HepG2 (cell line): ENCODE data around the gene SESN2. TPM values are rescaled to one million over a fixed set of nuclear protein-coding genes. Genes with fewer than 3 reads are reported as not detected.
A peak's percentile ranks its signal among the peaks of the same experiment; 100 is the strongest.

ENCODE experiments used
- ATAC-seq: fragments of 200-7000 bp; cut with Tn5 transposase; 3 replicates; pipeline ENCODE4 v1.9.1; 2020; ENCODE audit warnings: mild to moderate bottlenecking, moderate library complexity
- BruUV-seq: library from RNA; stranded (reverse); fragments of 400-500 nt; replicated peaks from 2 replicates; lab custom pipeline; 2021; lab: Mats Ljungman, UMichigan
- CTCF ChIA-PET: fragments of 300-600 bp; formaldehyde crosslinking; extraction: SDS; loops from one replicate; lab custom pipeline; 2021; ENCODE audit warnings: low total read pairs, inconsistent platforms, low intra/inter-chr PET ratio; lab: Yijun Ruan, JAX
- POLR2A ChIA-PET: fragments of 350-600 bp; sonication (Branson Sonifier 250); formaldehyde crosslinking; loops from one replicate; lab custom pipeline; 2020; ENCODE audit warnings: antibody characterized with exemption, inconsistent platforms; lab: Yijun Ruan, JAX
- DNase-seq: peaks from one replicate; pipeline ENCODE4 v3.0.0-alpha.2; 2015; ENCODE audit warnings: low spot score
- FAIRE-seq: peaks from 3 replicates; lab custom pipeline; 2011; peaks lifted over from hg19 to GRCh38; lab: Jason Lieb, UNC
- H2AFZ ChIP-seq: one replicate; pipeline ENCODE4 v1.6.1; 2011; ENCODE audit warnings: low read length, inconsistent platforms
- H3K27ac ChIP-seq: fragments of 300-600 bp; 3 replicates; pipeline ENCODE4 v1.8.0; 2011; ENCODE audit warnings: mixed run types, mild to moderate bottlenecking, mixed read lengths, low read length, inconsistent platforms; ENCODE audit not compliant: insufficient read depth; ENCODE audit errors: extremely low read length
- H3K27me3 ChIP-seq, 2 experiments: fragments of 200-600 bp in 1 of 2; 2 replicates in 1 of 2; 3 replicates in 1 of 2; pipeline versions ENCODE4 v1.6.0 to v1.8.0; 2011; ENCODE audit warnings: low read length in 2 of 2, mild to moderate bottlenecking in 2 of 2, moderate library complexity in 2 of 2, inconsistent platforms in 1 of 2; ENCODE audit not compliant: insufficient read depth in 2 of 2, control insufficient read depth in 1 of 2
- H3K36me3 ChIP-seq, 2 experiments: fragments of 200-600 bp in 1 of 2; replicated peaks in 1 of 2; 2 replicates in 1 of 2; 3 replicates in 1 of 2; pipeline versions ENCODE4 v1.5.1 to v1.8.0; 2011; ENCODE audit warnings: low read length in 2 of 2, inconsistent platforms in 1 of 2; ENCODE audit not compliant: insufficient read depth in 2 of 2, control insufficient read depth in 1 of 2
- H3K4me1 ChIP-seq: 2 replicates; pipeline ENCODE4 v1.5.1; 2012; ENCODE audit warnings: low read length, inconsistent platforms; ENCODE audit not compliant: insufficient read depth
- H3K4me2 ChIP-seq: 2 replicates; pipeline ENCODE4 v1.6.0; 2011; ENCODE audit warnings: low read depth, low read length, inconsistent platforms
- H3K4me3 ChIP-seq, 3 experiments: fragments of 200-600 bp in 1 of 3; sonication (generic), shearing (Covaris generic) in 1 of 3; replicated peaks in 1 of 3; 2 replicates each; pipeline ENCODE4 v1.5.1; 2011 to 2016; ENCODE audit warnings: low read length in 3 of 3, inconsistent platforms in 2 of 3, low read depth in 2 of 3, mild to moderate bottlenecking in 2 of 3, control low read depth in 1 of 3, mixed read lengths in 1 of 3; ENCODE audit not compliant: insufficient read depth in 1 of 3
- H3K79me2 ChIP-seq: one replicate; pipeline ENCODE4 v1.6.1; 2011; ENCODE audit warnings: low read length, inconsistent platforms; ENCODE audit not compliant: insufficient read depth
- H3K9ac ChIP-seq: 2 replicates; pipeline ENCODE4 v1.6.0; 2011; ENCODE audit warnings: mild to moderate bottlenecking, low read depth, low read length, inconsistent platforms; ENCODE audit not compliant: insufficient read depth
- H3K9me3 ChIP-seq: 2 replicates; pipeline ENCODE4 v1.5.1; 2012; ENCODE audit warnings: mild to moderate bottlenecking, low read length
- H4K20me1 ChIP-seq: 2 replicates; pipeline ENCODE4 v1.6.0; 2011; ENCODE audit warnings: inconsistent platforms, mild to moderate bottlenecking, low read length, moderate library complexity; ENCODE audit not compliant: insufficient read depth
- CBFB ChIP-seq: sonication (generic); formaldehyde crosslinking; IDR thresholded peaks from 2 replicates; pipeline ENCODE4 v1.4.0; 2020; ENCODE audit warnings: missing genetic modification reagents
- CHD4 ChIP-seq: fragments of 200-600 bp; sonication (generic); IDR thresholded peaks from 2 replicates; pipeline ENCODE4 v1.7.0; 2017; ENCODE audit warnings: mild to moderate bottlenecking, low read length, borderline replicate concordance
- NFYC ChIP-seq: IDR thresholded peaks from 2 replicates; pipeline ENCODE4 v1.6.1; 2016; ENCODE audit warnings: missing genetic modification reagents, missing compliant biosample characterization
- PCBP2 ChIP-seq: fragments of 200-400 bp; formaldehyde crosslinking; optimal IDR thresholded peaks from 2 replicates; pipeline ENCODE3; 2018; ENCODE audit warnings: low read length, low read depth; ENCODE audit not compliant: poor library complexity, severe bottlenecking
- ZMYM3 ChIP-seq: sonication (generic); formaldehyde crosslinking; IDR thresholded peaks from 2 replicates; pipeline ENCODE4 v1.5.1; 2020; ENCODE audit warnings: mild to moderate bottlenecking, missing genetic modification reagents
- ZNF615 ChIP-seq: sonication (generic); formaldehyde crosslinking; IDR thresholded peaks from 2 replicates; pipeline ENCODE4 v1.5.0; 2020; ENCODE audit warnings: mild to moderate bottlenecking, missing genetic modification reagents, borderline replicate concordance
- WGBS: methylation state at CpG from one replicate; pipeline ENCODE4 v1.1.6; 2017; ENCODE audit warnings: low lambda C conversion rate; 5-methylcytosine and 5-hydroxymethylcytosine counted together
- in situ Hi-C: cut with HindIII; loops from 2 replicates; pipeline ENCODE4 v1.10.0; 2017; ENCODE audit warnings: low pct_unique_long_range_greater_than_20kb; ENCODE audit not compliant: extremely low pct_ligation_motif_present
- intact Hi-C: fragments of 100-400 bp; cut with micrococcal nuclease; formaldehyde crosslinking; loops from one replicate; pipeline ENCODE4 v1.10.0; 2022; ENCODE audit not compliant: unreplicated experiment
- polyA plus RNA-seq, 8 experiments: library from polyadenylated mRNA; depleted of rRNA in 3 of 8; stranded (reverse) in 7 of 8; unstranded in 1 of 8; fragments of >200 nt; fragmentation: Illumina TruSeq in 4 of 8; extraction: Trizol in 4 of 8; gene quantifications; 2 replicates each; pipeline versions ENCODE4 v1.2.1 to v1.2.3, GENCODE V29; 2011 to 2016; ENCODE audit warnings: low read depth in 4 of 8, missing spikeins in 1 of 8, mixed read lengths in 1 of 8; ENCODE audit not compliant: insufficient read depth in 1 of 8
- total RNA-seq, 5 experiments: library from RNA; depleted of rRNA; stranded (reverse); fragments of >200 nt; fragmentation: Illumina TruSeq; extraction: Trizol; gene quantifications; 2 replicates each; pipeline ENCODE4 v1.2.3, GENCODE V29; 2016; ENCODE audit warnings: low read depth in 1 of 5
- TF ChIP-seq, protein P1 (sequence below): fragments of 450-650 bp; IDR thresholded peaks from 2 replicates; pipeline ENCODE4 v1.6.1; 2016
- TF ChIP-seq, protein P2 (sequence below): sonication (generic); formaldehyde crosslinking; IDR thresholded peaks from 2 replicates; pipeline ENCODE4 v1.4.0; 2020; ENCODE audit warnings: mild to moderate bottlenecking, missing genetic modification reagents

SESN2 gene
- total and polyA plus RNA-seq, 2 of the 13 experiments (the other 11 are each of a cell fraction or from before 2014, with no cell fraction given), result 13.2 to 19.1 TPM

DNA sequence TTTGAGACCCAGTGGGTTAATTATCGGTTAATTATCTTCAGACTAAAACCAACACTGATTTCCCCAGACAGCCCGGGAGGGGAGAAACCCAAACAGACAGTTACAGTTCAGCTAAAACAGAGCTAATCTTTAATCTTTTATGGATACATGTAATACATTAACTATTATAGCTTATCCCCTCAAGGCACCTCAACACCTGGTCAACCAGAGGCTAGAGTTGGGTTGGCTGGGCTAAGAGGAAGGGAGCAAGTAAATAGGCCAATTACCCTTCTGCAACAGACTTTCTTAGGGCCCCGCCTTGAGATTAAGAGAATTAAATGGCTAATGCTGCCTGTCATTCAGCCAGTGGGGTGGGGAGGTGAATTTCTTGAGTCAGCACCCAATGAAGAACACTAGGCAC lies 62.9 kb downstream of the SESN2 start:
- Histone ChIP-seq H3K9me3 (no peaks in the 10 kb centered on the region), H3K79me2 (no peaks in the 10 kb centered on the region), H3K4me1 (peaks cover 52% of the 10 kb centered on the region), H2AFZ (no peak overlapping the region)
- no peak for FAIRE-seq
- TF ChIP-seq NFYC (CRISPR knock-in tag) (no peak), PCBP2 (no peak), ZMYM3 (CRISPR knock-in tag) (no peak), CBFB (no peak), ZNF615 (CRISPR knock-in tag) (no peak), CHD4 (no peak)
- TF ChIP-seq, protein P1, sequence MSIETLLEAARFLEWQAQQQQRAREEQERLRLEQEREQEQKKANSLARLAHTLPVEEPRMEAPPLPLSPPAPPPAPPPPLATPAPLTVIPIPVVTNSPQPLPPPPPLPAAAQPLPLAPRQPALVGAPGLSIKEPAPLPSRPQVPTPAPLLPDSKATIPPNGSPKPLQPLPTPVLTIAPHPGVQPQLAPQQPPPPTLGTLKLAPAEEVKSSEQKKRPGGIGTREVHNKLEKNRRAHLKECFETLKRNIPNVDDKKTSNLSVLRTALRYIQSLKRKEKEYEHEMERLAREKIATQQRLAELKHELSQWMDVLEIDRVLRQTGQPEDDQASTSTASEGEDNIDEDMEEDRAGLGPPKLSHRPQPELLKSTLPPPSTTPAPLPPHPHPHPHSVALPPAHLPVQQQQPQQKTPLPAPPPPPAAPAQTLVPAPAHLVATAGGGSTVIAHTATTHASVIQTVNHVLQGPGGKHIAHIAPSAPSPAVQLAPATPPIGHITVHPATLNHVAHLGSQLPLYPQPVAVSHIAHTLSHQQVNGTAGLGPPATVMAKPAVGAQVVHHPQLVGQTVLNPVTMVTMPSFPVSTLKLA, result no peak
- TF ChIP-seq, protein P2, sequence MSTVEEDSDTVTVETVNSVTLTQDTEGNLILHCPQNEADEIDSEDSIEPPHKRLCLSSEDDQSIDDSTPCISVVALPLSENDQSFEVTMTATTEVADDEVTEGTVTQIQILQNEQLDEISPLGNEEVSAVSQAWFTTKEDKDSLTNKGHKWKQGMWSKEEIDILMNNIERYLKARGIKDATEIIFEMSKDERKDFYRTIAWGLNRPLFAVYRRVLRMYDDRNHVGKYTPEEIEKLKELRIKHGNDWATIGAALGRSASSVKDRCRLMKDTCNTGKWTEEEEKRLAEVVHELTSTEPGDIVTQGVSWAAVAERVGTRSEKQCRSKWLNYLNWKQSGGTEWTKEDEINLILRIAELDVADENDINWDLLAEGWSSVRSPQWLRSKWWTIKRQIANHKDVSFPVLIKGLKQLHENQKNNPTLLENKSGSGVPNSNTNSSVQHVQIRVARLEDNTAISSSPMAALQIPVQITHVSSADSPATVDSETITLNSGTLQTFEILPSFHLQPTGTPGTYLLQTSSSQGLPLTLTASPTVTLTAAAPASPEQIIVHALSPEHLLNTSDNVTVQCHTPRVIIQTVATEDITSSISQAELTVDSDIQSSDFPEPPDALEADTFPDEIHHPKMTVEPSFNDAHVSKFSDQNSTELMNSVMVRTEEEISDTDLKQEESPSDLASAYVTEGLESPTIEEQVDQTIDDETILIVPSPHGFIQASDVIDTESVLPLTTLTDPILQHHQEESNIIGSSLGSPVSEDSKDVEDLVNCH, result no peak
- TF ChIP-seq, all 625 proteins: peak for 0
- Histone ChIP-seq H3K36me3 (no peaks in the 10 kb centered on the region), H3K4me3 (no peak overlapping the region), H3K9ac (no peak overlapping the region), H3K27me3 (no peaks in the 10 kb centered on the region), H3K27ac (no peak overlapping the region), H3K4me2 (no peak overlapping the region), H4K20me1 (no peaks in the 10 kb centered on the region)
- ChIA-PET CTCF (no interaction called here), POLR2A (no interaction called here)
- 4% methylated on average over 3 of the region's 3 CpGs for WGBS
- intact Hi-C loops (loop anchor here (10.0 kb wide), 1 partner anchor 57 kb away; no protein-coding TSS in a partner anchor), in situ Hi-C loops (no loop called here)
- BruUV-seq, result no TSS peak
- peak; percentile 61 for ATAC-seq
- no peak for DNase-seq
